HepG2 (cell line): ENCODE data around the gene MKRN2OS. TPM values are rescaled to one million over a fixed set of nuclear protein-coding genes. Genes with fewer than 3 reads are reported as not detected.

ENCODE experiments used
- BHLHE40 ChIP-seq: IDR thresholded peaks from 2 replicates; pipeline ENCODE4 v1.6.1; 2011; ENCODE audit warnings: low read length, improper control_type of control experiment
- CEBPB ChIP-seq: IDR thresholded peaks from 2 replicates; pipeline ENCODE4 v1.6.1; 2011; ENCODE audit warnings: low read depth, low read length, improper control_type of control experiment, borderline replicate concordance
- HNRNPUL1 ChIP-seq: fragments of 200-400 bp; formaldehyde crosslinking; IDR thresholded peaks from 2 replicates; pipeline ENCODE4 v1.6.1; 2017; ENCODE audit warnings: low read depth, mild to moderate bottlenecking, low read length, moderate library complexity
- HOXD1 ChIP-seq: sonication (generic); formaldehyde crosslinking; IDR thresholded peaks from 2 replicates; pipeline ENCODE4 v1.5.0; 2020; ENCODE audit warnings: missing genetic modification reagents
- MAX ChIP-seq: IDR thresholded peaks from 2 replicates; pipeline ENCODE4 v1.6.1; 2012; ENCODE audit warnings: inconsistent platforms
- NR2F1 ChIP-seq, 2 experiments: fragments of 450-650 bp in 1 of 2; formaldehyde crosslinking in 1 of 2; IDR thresholded peaks; 2 replicates each; pipeline versions ENCODE4 v1.5.0 to v1.6.1; 2016 to 2020; ENCODE audit warnings: mild to moderate bottlenecking in 1 of 2, missing compliant biosample characterization in 1 of 2, missing genetic modification reagents in 1 of 2, moderate library complexity in 1 of 2
- PBX2 ChIP-seq: IDR thresholded peaks from 2 replicates; pipeline ENCODE4 v1.6.1; 2016; ENCODE audit warnings: control low read depth
- RAD51 ChIP-seq: fragments of 450-650 bp; IDR thresholded peaks from 2 replicates; pipeline ENCODE4 v1.6.1; 2016; ENCODE audit warnings: borderline replicate concordance
- SMAD9 ChIP-seq: sonication (generic); formaldehyde crosslinking; IDR thresholded peaks from 2 replicates; pipeline ENCODE4 v1.5.1; 2020; ENCODE audit warnings: mild to moderate bottlenecking, missing genetic modification reagents
- ZBTB8A ChIP-seq: sonication (generic); formaldehyde crosslinking; IDR thresholded peaks from 2 replicates; pipeline ENCODE4 v1.4.0; 2020; ENCODE audit warnings: mild to moderate bottlenecking, low read depth, missing genetic modification reagents, borderline replicate concordance
- ZEB1 ChIP-seq: IDR thresholded peaks from 2 replicates; pipeline ENCODE4 v1.6.1; 2012; ENCODE audit warnings: mild to moderate bottlenecking, low read depth, inconsistent platforms; ENCODE audit not compliant: insufficient replicate concordance
- ZFP36L1 ChIP-seq: sonication (generic); formaldehyde crosslinking; IDR thresholded peaks from 2 replicates; pipeline ENCODE4 v1.8.0; 2022; ENCODE audit warnings: mild to moderate bottlenecking, missing genetic modification reagents, moderate library complexity
- ZNF225 ChIP-seq: sonication (generic); formaldehyde crosslinking; IDR thresholded peaks from 2 replicates; pipeline ENCODE4 v1.4.0; 2020; ENCODE audit warnings: mild to moderate bottlenecking, missing genetic modification reagents
- ZNF276 ChIP-seq: sonication (generic); formaldehyde crosslinking; IDR thresholded peaks from 2 replicates; pipeline ENCODE4 v1.4.0; 2020; ENCODE audit warnings: mild to moderate bottlenecking, low read depth, missing genetic modification reagents
- ZNF296 ChIP-seq: sonication (generic); formaldehyde crosslinking; conservative IDR thresholded peaks from 2 replicates; pipeline ENCODE4 v1.5.0; 2020; ENCODE audit warnings: mild to moderate bottlenecking, missing genetic modification reagents
- ZNF44 ChIP-seq: sonication (generic); formaldehyde crosslinking; IDR thresholded peaks from 2 replicates; pipeline ENCODE4 v1.5.1; 2020; ENCODE audit warnings: mild to moderate bottlenecking, missing genetic modification reagents
- ZNF629 ChIP-seq: sonication (generic); formaldehyde crosslinking; conservative IDR thresholded peaks from 2 replicates; pipeline ENCODE4 v1.5.0; 2020; ENCODE audit warnings: missing genetic modification reagents
- ZNF703 ChIP-seq: sonication (generic); formaldehyde crosslinking; IDR thresholded peaks from 2 replicates; pipeline ENCODE4 v1.5.1; 2020; ENCODE audit warnings: missing genetic modification reagents, mild to moderate bottlenecking, moderate library complexity, borderline replicate concordance
- polyA plus RNA-seq, 8 experiments: library from polyadenylated mRNA; depleted of rRNA in 3 of 8; stranded (reverse) in 7 of 8; unstranded in 1 of 8; fragments of >200 nt; fragmentation: Illumina TruSeq in 4 of 8; extraction: Trizol in 4 of 8; gene quantifications; 2 replicates each; pipeline versions ENCODE4 v1.2.1 to v1.2.3, GENCODE V29; 2011 to 2016; ENCODE audit warnings: low read depth in 4 of 8, missing spikeins in 1 of 8, mixed read lengths in 1 of 8; ENCODE audit not compliant: insufficient read depth in 1 of 8
- total RNA-seq, 5 experiments: library from RNA; depleted of rRNA; stranded (reverse); fragments of >200 nt; fragmentation: Illumina TruSeq; extraction: Trizol; gene quantifications; 2 replicates each; pipeline ENCODE4 v1.2.3, GENCODE V29; 2016; ENCODE audit warnings: low read depth in 1 of 5
- TF ChIP-seq, protein P1 (sequence below): sonication (generic); formaldehyde crosslinking; IDR thresholded peaks from 2 replicates; pipeline ENCODE4 v1.4.0; 2020; ENCODE audit warnings: missing genetic modification reagents, low read depth, mild to moderate bottlenecking, borderline replicate concordance
- TF ChIP-seq, protein P2 (sequence below): sonication (generic); formaldehyde crosslinking; IDR thresholded peaks from 2 replicates; pipeline ENCODE4 v1.4.0; 2020; ENCODE audit warnings: missing genetic modification reagents, mild to moderate bottlenecking, borderline replicate concordance
- TF ChIP-seq, protein P3 (sequence below): sonication (generic); formaldehyde crosslinking; IDR thresholded peaks from 2 replicates; pipeline ENCODE4 v1.5.0; 2020; ENCODE audit warnings: missing genetic modification reagents, mild to moderate bottlenecking, borderline replicate concordance

MKRN2OS gene
- total and polyA plus RNA-seq, 2 of the 13 experiments (the other 11 are each of a cell fraction or from before 2014, with no cell fraction given) = not detected

DNA sequence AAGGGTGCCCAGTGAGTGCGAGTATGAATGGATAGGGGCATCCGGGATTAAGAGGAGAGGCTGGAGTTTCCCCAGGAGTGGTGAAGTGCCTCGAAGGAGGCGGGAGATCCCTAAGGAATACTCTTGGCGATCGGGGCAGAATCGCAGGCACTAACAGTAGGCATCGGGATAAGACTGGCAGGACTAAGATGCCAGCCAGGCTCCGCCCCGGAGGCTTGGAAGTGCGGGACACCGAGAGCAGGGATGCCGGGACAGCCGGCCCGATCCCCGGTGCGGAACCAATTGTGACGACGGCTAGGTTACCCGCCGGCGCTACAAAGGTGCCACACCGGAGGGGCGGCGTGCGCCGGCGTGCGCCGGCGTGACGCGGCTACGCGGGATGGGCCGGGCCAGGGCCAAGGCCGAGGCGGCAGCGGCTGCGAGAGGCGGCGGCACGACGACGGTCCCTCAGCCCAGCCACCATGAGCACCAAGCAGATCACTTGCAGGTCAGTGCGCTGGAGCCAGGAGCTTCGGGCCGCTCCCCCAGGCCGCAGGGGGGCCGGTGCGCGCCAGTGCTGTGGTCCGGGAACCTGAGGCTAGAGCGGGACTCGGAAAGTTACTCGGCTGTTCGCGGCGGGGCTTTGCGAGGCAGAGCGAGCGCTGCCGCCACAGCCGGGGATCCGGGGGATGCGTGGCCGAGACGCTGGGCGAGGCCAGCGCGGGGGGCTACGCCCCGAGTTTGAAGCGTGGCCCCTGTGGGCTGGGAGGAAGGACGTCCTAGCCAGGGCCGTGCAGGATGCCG lies 11.6 kb upstream of the MKRN2OS start, which contains the start of gene MKRN2 (continued):
- TF ChIP-seq ZEB1 = no peak
- no peak for TF ChIP-seq ZNF629 (CRISPR knock-in tag)
- no peak for TF ChIP-seq HNRNPUL1
- peak; percentile 28; the same call in 1 of the 2 replicates for TF ChIP-seq ZNF276 (CRISPR knock-in tag)
- peak; percentile 82 for TF ChIP-seq MAX
- TF ChIP-seq, protein P1, sequence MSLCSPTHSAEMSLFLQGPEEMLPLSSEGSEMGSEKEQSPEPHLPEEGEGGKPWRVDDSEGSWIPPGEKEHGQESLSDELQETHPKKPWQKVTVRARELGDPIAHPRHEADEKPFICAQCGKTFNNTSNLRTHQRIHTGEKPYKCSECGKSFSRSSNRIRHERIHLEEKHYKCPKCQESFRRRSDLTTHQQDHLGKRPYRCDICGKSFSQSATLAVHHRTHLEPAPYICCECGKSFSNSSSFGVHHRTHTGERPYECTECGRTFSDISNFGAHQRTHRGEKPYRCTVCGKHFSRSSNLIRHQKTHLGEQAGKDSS = peak; percentile 81; the same call in 1 of the 2 replicates
- TF ChIP-seq, protein P2, sequence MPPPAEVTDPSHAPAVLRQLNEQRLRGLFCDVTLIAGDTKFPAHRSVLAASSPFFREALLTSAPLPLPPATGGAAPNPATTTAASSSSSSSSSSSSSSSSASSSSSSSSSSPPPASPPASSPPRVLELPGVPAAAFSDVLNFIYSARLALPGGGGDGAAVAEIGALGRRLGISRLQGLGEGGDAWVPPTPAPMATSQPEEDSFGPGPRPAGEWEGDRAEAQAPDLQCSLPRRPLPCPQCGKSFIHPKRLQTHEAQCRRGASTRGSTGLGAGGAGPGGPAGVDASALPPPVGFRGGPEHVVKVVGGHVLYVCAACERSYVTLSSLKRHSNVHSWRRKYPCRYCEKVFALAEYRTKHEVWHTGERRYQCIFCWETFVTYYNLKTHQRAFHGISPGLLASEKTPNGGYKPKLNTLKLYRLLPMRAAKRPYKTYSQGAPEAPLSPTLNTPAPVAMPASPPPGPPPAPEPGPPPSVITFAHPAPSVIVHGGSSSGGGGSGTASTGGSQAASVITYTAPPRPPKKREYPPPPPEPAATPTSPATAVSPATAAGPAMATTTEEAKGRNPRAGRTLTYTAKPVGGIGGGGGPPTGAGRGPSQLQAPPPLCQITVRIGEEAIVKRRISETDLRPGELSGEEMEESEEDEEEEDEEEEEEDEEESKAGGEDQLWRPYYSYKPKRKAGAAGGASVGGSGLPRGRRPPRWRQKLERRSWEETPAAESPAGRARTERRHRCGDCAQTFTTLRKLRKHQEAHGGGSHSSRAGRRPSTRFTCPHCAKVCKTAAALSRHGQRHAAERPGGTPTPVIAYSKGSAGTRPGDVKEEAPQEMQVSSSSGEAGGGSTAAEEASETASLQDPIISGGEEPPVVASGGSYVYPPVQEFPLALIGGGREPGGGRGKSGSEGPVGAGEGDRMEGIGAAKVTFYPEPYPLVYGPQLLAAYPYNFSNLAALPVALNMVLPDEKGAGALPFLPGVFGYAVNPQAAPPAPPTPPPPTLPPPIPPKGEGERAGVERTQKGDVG (CRISPR knock-in tag) = peak; percentile 78; the same call in 1 of the 2 replicates
- TF ChIP-seq ZNF44 (CRISPR knock-in tag) = no peak; the same call in none of the 2 replicates
- TF ChIP-seq HOXD1 = peak; percentile 87
- TF ChIP-seq ZNF225 (CRISPR knock-in tag) = peak; percentile 89; the same call in 1 of the 2 replicates
- TF ChIP-seq SMAD9 = 0 out of 2 replicates have a peak, but pooled peaks have one; percentile 41
- no peak for TF ChIP-seq BHLHE40
- TF ChIP-seq ZFP36L1 (CRISPR knock-in tag) = peak; percentile 78
- 0 out of 2 replicates have a peak, but pooled peaks have one; percentile 69 for TF ChIP-seq ZNF703
- TF ChIP-seq, protein P3, sequence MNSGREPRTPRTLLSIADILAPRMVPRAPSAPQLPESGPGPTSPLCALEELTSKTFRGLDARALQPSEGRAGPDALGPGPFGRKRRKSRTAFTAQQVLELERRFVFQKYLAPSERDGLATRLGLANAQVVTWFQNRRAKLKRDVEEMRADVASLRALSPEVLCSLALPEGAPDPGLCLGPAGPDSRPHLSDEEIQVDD = peak; percentile 92
- TF ChIP-seq NR2F1 (CRISPR knock-in tag; IDR thresholded peaks at IDR 0.05) = no peak
- no peak for TF ChIP-seq CEBPB
- no peak for TF ChIP-seq PBX2 (CRISPR knock-in tag)
- TF ChIP-seq ZBTB8A (CRISPR knock-in tag) = no peak
- no peak for TF ChIP-seq ZNF296
- no peak for TF ChIP-seq RAD51
